Mammary epithelial cell (primary cell): ENCODE results near the gene NANOS2.
"Not testable (repeated sequence)": the region's sequence is repeated elsewhere in the genome, so short reads cannot be mapped to it uniquely, and the experiment has no call there.

Experiments
- CTCF ChIP-seq, 2 donors: IDR thresholded peaks in 1 of 2; conservative IDR thresholded peaks in 1 of 2; 2 replicates each; pipeline ENCODE4 v1.5.1; 2011 to 2012; ENCODE audit warnings: inconsistent platforms in 2 of 2, low read length in 2 of 2, mild to moderate bottlenecking in 2 of 2, control low read depth in 1 of 2, low read depth in 1 of 2; ENCODE audit not compliant: insufficient read depth in 1 of 2; ENCODE audit errors: extremely low read depth in 1 of 2
- EZH2 ChIP-seq: IDR thresholded peaks from 2 replicates; pipeline ENCODE4 v1.6.1; 2012; ENCODE audit warnings: low read length, inconsistent platforms, borderline replicate concordance

GRCh38 chr19:45895983-45896599 lies 18.5 kb downstream of the NANOS2 start:
- not testable (repeated sequence) for TF ChIP-seq CTCF (conservative IDR thresholded peaks at IDR 0.05 in 1 of 2, IDR thresholded peaks at IDR 0.05 in 1 of 2; ENCODE audit: extremely low read depth in 1 of 2, insufficient read depth in 1 of 2, low read depth in 1 of 2, low read length in 2 of 2); EZH2
